GM10248 (cell line): ENCODE data around the gene OSTF1.

Experiments
- CTCF ChIA-PET: fragments of 300-600 bp; sonication (Branson Sonifier 250); formaldehyde crosslinking; extraction: SDS; loops from one replicate; lab custom pipeline; 2021; ENCODE audit warnings: antibody characterized with exemption; lab: Yijun Ruan, JAX
- POLR2A ChIA-PET: fragments of 350-650 bp; sonication (Branson Sonifier 250); formaldehyde crosslinking; extraction: SDS; loops from one replicate; lab custom pipeline; 2020; ENCODE audit warnings: antibody characterized with exemption; lab: Yijun Ruan, JAX
- DNase-seq: peaks from one replicate; pipeline ENCODE4 v3.0.0; 2012; ENCODE audit errors: extremely low spot score
- TF ChIP-seq, protein P1 (sequence below): IDR thresholded peaks from 2 replicates; pipeline ENCODE4 v1.5.1; 2012; ENCODE audit warnings: mild to moderate bottlenecking, low read depth; ENCODE audit errors: extremely low read depth, missing control alignments, control extremely low read depth

OSTF1 gene

GRCh38 chr9:75083188-75083970 lies 4.9 kb upstream of the OSTF1 start:
- no peak for DNase-seq
- CTCF ChIA-PET: interaction anchor here (1.0 to 1.3 kb wide), 3 partner anchors 30 to 312 kb away, joined by 3 to 6 read pairs (median 3); no protein-coding TSS in a partner anchor
- TF ChIP-seq, protein P1, sequence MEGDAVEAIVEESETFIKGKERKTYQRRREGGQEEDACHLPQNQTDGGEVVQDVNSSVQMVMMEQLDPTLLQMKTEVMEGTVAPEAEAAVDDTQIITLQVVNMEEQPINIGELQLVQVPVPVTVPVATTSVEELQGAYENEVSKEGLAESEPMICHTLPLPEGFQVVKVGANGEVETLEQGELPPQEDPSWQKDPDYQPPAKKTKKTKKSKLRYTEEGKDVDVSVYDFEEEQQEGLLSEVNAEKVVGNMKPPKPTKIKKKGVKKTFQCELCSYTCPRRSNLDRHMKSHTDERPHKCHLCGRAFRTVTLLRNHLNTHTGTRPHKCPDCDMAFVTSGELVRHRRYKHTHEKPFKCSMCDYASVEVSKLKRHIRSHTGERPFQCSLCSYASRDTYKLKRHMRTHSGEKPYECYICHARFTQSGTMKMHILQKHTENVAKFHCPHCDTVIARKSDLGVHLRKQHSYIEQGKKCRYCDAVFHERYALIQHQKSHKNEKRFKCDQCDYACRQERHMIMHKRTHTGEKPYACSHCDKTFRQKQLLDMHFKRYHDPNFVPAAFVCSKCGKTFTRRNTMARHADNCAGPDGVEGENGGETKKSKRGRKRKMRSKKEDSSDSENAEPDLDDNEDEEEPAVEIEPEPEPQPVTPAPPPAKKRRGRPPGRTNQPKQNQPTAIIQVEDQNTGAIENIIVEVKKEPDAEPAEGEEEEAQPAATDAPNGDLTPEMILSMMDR: no peak
- POLR2A ChIA-PET: no interaction called here

DNA sequence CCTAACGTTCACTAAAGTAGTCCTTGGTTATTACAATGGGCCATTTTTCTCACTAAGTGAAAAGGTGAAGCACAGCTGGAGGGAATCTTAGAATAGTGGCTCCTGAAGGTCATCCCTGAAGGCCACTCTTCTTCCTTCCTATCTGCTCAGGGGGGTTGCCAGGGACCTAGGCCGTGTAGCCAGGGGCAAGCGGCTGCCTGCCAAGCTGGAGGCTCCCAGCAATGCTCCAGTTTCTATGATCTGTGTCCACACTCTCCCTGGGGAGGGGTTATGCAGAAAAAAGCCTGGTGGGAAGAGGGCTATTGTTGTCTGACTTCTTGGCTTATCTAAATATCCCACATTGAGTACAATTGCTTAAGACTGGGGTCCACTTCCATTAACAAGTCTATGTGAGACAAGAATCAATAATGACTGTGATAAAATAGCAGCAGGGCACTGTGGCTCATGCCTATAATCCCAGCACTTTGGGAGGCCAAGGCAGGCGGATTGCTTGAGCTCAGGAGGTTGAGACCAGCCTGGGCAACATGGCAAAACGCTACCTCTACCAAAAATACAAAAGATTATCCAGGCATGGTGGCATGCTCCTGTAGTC lies 4.1 kb upstream of the OSTF1 start:
- ChIA-PET POLR2A (no interaction called here), CTCF (interaction anchor here (1.3 kb wide), 1 partner anchor 310 kb away, joined by 6 read pairs; no protein-coding TSS in a partner anchor)
- DNase-seq: no peak
- TF ChIP-seq, protein P1: no peak

DNA sequence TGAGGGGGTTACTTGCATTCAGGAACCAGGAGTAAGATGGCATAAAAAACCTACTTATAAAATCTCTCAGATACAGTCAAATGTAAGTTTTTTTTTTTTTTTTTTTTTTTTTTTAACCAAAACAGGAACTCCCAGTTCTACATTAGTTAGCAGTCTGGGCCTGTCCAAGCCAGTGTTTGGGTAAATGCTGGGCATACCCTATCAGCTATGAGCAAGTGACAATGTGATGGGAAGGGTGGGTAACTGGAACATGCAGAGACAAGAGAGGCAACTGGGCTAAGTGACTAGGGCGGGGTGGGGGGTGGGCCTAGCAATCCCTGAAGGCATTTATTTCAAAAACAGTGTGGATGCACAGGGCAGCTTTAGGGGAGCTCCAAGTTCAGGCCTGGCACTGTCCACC lies 2.7 kb upstream of the OSTF1 start:
- ChIA-PET CTCF (interaction anchor here (1.1 to 2.3 kb wide), 6 partner anchors 8 to 311 kb away, joined by 3 to 19 read pairs (median 5); no protein-coding TSS in a partner anchor), POLR2A (interaction anchor here (0.7 kb wide), 2 partner anchors 33 to 131 kb away, joined by 5 to 6 read pairs; no protein-coding TSS in a partner anchor)
- no peak for DNase-seq
- TF ChIP-seq, protein P1: no peak

DNA sequence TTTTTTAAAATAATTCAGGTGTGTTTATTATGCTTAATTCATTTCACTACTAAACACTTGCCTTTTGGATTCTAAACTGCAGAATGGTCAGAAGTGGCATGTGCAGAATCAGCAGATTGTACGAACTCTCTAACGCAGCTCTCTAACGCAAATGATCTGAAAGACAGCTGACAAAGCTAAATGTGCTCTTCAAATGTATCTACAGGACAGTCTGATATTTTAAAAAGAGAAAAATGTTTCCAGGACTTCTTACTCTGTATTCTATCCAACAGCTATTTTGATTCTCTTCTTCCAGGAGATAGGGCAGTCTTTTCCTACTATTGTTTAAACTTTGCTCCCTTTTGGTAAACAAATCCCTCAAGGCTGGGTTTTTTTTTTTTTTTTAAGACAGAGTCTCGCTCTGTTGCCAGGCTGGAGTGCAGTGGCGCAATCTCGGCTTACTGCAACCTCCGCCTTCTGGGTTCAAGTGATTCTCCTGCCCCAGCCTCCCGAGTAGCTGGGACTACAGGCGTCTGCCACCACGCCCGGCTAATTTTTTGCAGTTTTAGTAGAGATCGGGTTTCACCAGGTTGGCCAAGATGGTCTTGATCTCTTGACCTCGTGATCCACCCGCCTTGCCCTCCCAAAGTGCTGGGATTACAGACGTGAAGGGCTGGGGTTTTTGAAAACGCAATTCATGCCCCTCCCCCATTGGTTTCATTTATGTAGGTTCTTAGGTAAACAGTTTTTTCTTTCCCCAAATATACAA lies 1.6 kb upstream of the OSTF1 start:
- TF ChIP-seq, protein P1: no peak
- DNase-seq: no peak
- POLR2A ChIA-PET: no interaction called here
- CTCF ChIA-PET: interaction anchor here (1.1 to 2.3 kb wide), 6 partner anchors 9 to 312 kb away, joined by 3 to 19 read pairs (median 6); partner anchors contain the start of gene C9orf40

DNA sequence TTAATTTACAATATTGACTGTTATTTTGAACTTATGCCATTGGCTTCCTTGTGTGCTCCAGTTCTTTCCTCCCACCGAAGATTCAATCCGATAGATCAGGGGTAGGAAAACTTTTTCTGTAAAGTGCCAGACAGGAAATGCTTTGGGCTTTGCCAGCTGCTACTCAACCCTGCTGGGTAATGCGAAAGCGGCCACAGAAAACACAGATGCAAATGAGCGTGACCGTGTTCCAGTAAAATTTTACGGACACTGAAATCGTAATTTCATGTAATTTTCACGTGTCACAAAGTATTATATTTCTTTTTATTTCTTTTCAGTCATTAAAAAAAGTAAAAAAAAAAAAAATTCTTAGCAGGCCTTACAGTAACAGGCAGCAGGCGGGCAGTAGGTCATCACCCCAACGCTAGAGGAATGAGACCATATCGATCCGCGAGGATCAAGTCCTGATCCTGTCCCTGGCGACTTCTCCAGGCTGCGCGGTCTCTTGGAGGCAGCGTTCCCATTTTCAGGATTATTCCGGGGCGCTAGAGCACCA lies 958 bp upstream of the OSTF1 start:
- TF ChIP-seq, protein P1: peak; percentile 7
- ChIA-PET POLR2A (interaction anchor here (1.1 kb wide), 1 partner anchor 59 kb away, joined by 3 read pairs; the partner anchor contains the start of gene CARNMT1), CTCF (interaction anchor here (1.0 to 3.4 kb wide), 7 partner anchors 9 to 314 kb away, joined by 3 to 12 read pairs (median 5); partner anchors contain the start of gene C9orf40)
- DNase-seq: peak; percentile 31
